Mucosa of rectum (tissue), 2 donors: Measurements from ENCODE around the gene TMEM79.
A peak's percentile ranks its signal among the peaks of the same experiment; 100 is the strongest.

Experiments
- H3K27ac ChIP-seq, 2 donors: one replicate each; pipeline ENCODE4 v1.7.0; 2013; ENCODE audit warnings: inconsistent platforms in 2 of 2, low read depth in 2 of 2, low read length in 2 of 2
- H3K27me3 ChIP-seq, 2 donors: one replicate each; pipeline ENCODE4 v1.7.0; 2013; ENCODE audit warnings: low read length in 2 of 2; ENCODE audit not compliant: control insufficient read depth in 2 of 2, insufficient read depth in 2 of 2
- H3K36me3 ChIP-seq, 2 donors: one replicate each; pipeline ENCODE4 v1.7.0; 2013; ENCODE audit warnings: low read length in 2 of 2; ENCODE audit not compliant: control insufficient read depth in 2 of 2, insufficient read depth in 2 of 2
- H3K4me1 ChIP-seq, 2 donors: one replicate each; pipeline ENCODE4 v1.7.0; 2013; ENCODE audit warnings: low read length in 2 of 2, mild to moderate bottlenecking in 1 of 2; ENCODE audit not compliant: control insufficient read depth in 2 of 2, insufficient read depth in 2 of 2
- H3K4me3 ChIP-seq, 2 donors: one replicate each; pipeline ENCODE4 v1.7.0; 2013; ENCODE audit warnings: low read length in 2 of 2
- H3K9ac ChIP-seq, 2 donors: one replicate each; pipeline ENCODE4 v1.7.0; 2013; ENCODE audit warnings: low read length in 2 of 2, low read depth in 1 of 2, mild to moderate bottlenecking in 1 of 2
- H3K9me3 ChIP-seq, 2 donors: one replicate each; pipeline ENCODE4 v1.7.0; 2013; ENCODE audit warnings: low read length in 2 of 2; ENCODE audit not compliant: control insufficient read depth in 2 of 2
- donor health status: healthy.
- donor health status: Normal muscosa, but diverticular disease.

Gene TMEM79

DNA sequence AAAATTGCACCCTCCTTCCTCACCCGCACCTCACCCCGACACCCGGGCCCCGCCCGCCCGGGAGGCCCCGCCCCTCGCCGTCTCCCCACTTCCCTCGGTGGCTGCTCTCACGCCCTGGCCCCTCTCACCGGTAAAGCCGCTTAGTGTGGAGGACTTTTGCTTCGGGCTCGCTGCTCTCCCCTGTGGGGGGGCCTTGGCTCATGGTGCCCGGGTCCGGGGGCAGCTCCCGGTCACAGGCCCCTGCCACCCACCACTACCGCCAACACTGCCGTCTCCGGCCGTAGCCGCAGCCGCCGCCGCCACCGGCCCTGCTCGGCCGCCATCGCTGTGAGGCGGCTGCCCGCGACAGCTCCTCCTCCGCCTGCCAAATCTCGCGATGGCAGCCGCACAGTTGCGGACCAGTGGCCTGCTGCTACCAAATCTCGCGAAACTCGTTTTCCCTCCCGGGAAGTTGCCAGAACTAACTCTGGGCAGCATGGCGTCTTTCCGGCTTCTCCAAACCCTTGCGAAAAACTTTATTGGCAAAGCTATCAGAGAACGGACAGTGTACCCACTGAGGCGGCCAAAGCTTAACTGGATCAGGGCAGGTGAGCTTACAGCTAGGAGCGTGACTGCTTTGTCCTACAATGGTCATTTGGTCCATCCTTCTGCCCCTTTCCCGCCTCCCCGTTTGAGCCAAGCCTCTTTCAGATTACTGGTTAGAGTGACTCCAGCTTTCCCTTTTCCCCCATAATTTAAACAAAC, 1.5 kb upstream of the TMEM79 start, which contains the start of gene SMG5:
Gene SMG5 (minus strand): TSS at position 347 of the 744 bp plus-strand sequence. CDS start 145 bp downstream, at position 202.
- peak within 1 kb of the TSS; percentile 95 to 99 for H3K4me3 ChIP-seq
- H3K27ac ChIP-seq = peak within 1 kb of the TSS; percentile 89 to 92
- no peaks in the 10 kb centered on the region for H3K27me3 ChIP-seq
- peaks cover 13 to 20% of the 10 kb centered on the region in 2 donors for H3K36me3 ChIP-seq
- no peaks in the 10 kb centered on the region for H3K9me3 ChIP-seq
- peaks cover 24 to 29% of the 10 kb centered on the region in 2 donors for H3K4me1 ChIP-seq
- peak within 1 kb of the TSS; percentile 89 to 90 for H3K9ac ChIP-seq

DNA sequence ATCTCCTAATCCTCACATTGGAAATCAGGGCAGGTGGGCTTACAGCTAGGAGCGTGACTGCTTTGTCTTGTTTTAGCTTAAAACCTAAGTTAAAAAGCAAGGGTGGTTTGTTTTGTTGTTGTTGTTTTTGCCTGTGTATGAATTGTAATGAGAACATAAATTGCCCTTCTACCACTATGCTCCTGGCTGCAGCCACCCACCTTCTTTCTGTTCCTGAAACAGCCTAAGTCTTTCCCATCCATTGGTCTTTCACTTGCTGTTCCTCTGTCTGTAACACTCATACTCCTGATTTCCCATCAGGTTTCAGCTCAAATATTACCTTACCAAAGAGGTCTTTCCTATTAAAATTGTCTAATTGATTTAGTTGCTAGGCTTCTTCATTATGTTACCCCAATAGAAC, 604 bp upstream of the TMEM79 start:
- no peaks in the 10 kb centered on the region for H3K27me3 ChIP-seq

DNA sequence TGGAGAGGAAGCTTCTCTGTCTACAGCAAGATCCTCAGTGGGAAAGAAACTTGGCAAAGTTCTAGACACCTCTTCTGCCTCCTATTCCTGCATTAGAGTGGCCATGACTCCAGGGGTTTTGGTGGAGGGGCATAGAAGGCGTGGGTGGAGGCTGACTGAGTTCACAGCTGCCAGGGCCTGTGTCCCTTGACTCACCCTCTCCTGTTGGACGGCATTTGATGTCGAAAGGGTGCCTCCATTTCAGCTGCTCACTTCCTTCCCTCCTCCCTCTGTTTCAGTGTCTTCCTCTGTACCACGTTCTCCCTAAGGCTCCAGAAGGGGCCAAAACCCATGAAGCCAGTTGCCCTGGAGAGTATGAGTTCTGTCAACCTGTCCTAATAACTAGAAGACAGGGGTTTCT, 632 bp downstream of the TMEM79 start:
- Histone ChIP-seq H3K4me1 (peaks cover 24 to 29% of the 10 kb centered on the region in 2 donors), H3K36me3 (peaks cover 0 to 12% of the 10 kb centered on the region in 2 donors), H3K9me3 (no peaks in the 10 kb centered on the region), H3K9ac (no peak overlapping the region), H3K4me3 (no peak overlapping the region), H3K27me3 (no peaks in the 10 kb centered on the region), H3K27ac (no peak overlapping the region)

More for the DNA sequence above, 604 bp upstream of the TMEM79 start:
- Histone ChIP-seq H3K4me3 (peak overlapping the region; percentile 95 to 99), H3K36me3 (peaks cover 5 to 14% of the 10 kb centered on the region in 2 donors), H3K9ac (peak overlapping the region; percentile 89 to 90), H3K4me1 (peaks cover 24 to 29% of the 10 kb centered on the region in 2 donors), H3K9me3 (no peaks in the 10 kb centered on the region), H3K27ac (no peak overlapping the region)

DNA sequence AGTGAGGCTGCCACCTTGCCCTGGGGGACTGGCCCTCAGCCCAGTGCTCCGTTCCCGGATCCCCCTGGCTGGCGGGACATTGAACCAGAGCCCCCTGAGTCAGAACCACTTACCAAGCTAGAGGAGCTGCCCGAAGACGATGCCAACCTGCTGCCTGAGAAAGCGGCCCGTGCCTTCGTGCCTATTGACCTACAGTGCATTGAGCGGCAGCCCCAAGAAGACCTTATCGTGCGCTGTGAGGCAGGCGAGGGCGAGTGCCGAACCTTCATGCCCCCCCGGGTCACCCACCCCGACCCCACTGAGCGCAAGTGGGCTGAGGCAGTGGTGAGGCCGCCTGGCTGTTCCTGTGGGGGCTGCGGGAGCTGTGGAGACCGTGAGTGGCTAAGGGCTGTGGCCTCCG, 1.3 kb downstream of the TMEM79 start:
- no peak overlapping the region for H3K27ac ChIP-seq
- H3K4me1 ChIP-seq = peaks cover 24 to 29% of the 10 kb centered on the region in 2 donors
- H3K4me3 ChIP-seq = no peak overlapping the region
- H3K9me3 ChIP-seq = no peaks in the 10 kb centered on the region
- H3K36me3 ChIP-seq = peaks cover 0 to 7% of the 10 kb centered on the region in 2 donors
- H3K9ac ChIP-seq = no peak overlapping the region
- no peaks in the 10 kb centered on the region for H3K27me3 ChIP-seq

DNA sequence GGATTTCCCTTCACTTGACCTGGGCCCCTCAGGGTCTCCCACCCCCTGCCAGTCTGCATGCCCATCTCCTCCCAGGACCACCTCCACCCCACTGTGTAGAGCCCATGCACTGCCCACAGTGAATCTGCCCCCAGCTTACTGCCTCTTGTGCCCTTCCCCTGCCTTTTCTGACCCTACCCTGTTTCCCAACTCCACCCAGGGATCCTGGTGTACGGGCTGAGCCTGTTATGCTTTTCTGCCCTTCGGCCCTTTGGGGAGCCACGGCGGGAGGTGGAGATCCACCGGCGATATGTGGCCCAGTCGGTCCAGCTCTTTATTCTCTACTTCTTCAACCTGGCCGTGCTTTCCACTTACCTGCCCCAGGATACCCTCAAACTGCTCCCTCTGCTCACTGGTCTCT, 1.9 kb downstream of the TMEM79 start:
- peaks cover 23 to 29% of the 10 kb centered on the region in 2 donors for H3K4me1 ChIP-seq
- peaks cover 0 to 6% of the 10 kb centered on the region in 2 donors for H3K36me3 ChIP-seq
- no peak overlapping the region for H3K4me3 ChIP-seq
- no peak overlapping the region for H3K9ac ChIP-seq
- no peaks in the 10 kb centered on the region for H3K27me3 ChIP-seq
- H3K27ac ChIP-seq = no peak overlapping the region
- no peaks in the 10 kb centered on the region for H3K9me3 ChIP-seq

DNA sequence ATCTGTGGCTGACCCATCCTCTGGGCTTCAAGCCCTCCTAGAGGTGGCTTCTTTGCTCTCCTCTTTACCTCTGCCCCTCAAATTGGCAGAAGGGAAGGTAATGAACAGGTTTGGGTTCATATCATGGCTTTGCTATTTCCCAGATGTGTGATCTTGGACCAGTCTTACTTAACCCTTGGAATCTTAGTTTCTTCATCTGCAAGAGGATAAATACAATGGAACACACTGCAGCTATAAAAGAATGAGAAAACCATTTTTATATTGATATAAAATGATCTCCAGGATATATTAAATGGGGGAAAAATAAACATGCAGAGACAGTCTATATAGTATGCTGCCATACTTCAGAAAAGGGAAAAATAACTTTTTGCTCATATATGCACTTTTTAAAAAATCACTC, 5.7 kb downstream of the TMEM79 start:
- Histone ChIP-seq H3K27me3 (no peaks in the 10 kb centered on the region), H3K4me1 (peaks cover 3 to 10% of the 10 kb centered on the region in 2 donors), H3K27ac (no peak overlapping the region), H3K36me3 (peaks cover 6 to 9% of the 10 kb centered on the region in 2 donors), H3K9ac (no peak overlapping the region), H3K4me3 (no peak overlapping the region), H3K9me3 (no peaks in the 10 kb centered on the region)

DNA sequence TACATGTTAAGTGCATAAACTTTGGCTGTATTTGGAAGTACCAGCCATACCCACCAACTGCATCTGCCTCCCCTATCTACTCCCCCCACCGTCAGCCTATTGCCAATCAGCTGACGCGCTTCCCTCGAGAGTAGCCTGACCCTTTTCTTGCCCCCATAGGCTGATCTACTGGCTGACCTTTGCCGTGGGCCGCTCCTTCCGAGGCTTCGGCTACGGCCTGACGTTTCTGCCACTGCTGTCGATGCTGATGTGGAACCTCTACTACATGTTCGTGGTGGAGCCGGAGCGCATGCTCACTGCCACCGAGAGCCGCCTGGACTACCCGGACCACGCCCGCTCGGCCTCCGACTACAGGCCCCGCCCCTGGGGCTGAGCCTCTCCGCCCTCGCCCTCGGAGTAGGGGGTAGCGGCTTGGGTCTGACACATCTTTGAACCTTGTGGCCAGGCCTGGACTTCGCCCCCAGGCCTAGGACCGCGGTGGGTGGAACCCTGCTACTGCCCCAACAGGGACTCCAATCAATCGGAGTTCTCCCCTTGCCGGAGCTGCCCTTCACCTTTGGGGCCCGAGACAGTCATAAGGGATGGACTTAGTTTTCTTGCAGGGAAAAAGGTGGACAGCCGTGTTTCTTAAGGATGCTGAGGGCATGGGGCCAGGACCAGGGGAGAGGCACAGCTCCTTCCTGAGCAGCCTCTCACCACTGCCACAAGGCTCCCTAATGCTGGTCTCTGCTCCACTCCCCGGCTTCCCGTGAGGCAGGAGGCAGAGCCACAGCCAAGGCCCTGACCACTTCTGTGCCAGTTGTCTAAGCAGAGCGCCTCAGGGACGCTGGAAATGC, 7.3 kb downstream of the TMEM79 start:
- Histone ChIP-seq H3K36me3 (peaks cover 6 to 9% of the 10 kb centered on the region in 2 donors), H3K27ac (peak overlapping the region; percentile 46 to 61), H3K9ac (peak overlapping the region; percentile 57 to 81), H3K27me3 (no peaks in the 10 kb centered on the region), H3K4me1 (peaks cover 14% of the 10 kb centered on the region in 2 donors), H3K4me3 (peak overlapping the region; percentile 51 to 82), H3K9me3 (no peaks in the 10 kb centered on the region)

DNA sequence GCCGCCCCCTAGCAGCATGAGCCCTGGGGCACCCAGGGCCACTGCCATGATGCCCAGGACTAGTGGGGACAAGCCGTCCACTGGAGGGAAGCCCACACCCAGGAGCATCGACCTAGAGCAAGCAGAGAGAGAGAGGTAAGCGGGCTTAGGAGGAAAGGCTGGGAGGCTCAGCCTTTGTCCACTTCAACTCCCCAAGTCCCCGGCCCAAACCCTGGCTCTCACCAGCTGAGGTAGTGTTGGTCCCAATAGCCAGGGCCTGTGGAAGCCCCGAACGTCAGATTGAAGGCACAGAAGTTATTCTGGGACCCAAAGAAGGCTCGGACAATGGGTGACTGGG, 8.9 kb downstream of the TMEM79 start:
- H3K4me3 ChIP-seq = no peak overlapping the region
- no peak overlapping the region for H3K9ac ChIP-seq
- no peaks in the 10 kb centered on the region for H3K27me3 ChIP-seq
- peaks cover 14% of the 10 kb centered on the region in 2 donors for H3K4me1 ChIP-seq
- H3K36me3 ChIP-seq = peaks cover 6 to 9% of the 10 kb centered on the region in 2 donors
- no peaks in the 10 kb centered on the region for H3K9me3 ChIP-seq
- no peak overlapping the region for H3K27ac ChIP-seq

DNA sequence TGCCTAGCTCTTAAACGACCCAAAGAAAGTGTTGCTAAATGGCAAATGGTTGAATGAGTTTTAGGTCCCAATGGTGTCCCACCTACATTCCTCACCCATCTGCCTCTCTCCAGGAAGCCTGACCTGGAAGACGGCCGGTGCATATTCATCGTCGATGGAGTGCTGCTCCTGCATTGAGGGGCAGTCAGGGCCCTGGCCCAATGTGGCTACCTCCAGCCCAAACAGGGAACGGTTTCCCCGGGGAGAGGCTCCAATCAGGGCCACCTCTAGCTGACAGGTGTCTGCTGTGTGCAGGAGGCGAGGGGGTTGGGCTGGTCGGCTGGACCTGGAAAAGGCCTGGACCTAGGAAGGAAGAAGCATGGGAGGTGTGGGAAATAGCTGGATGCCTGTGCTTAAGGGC, 9.8 kb downstream of the TMEM79 start:
- H3K4me1 ChIP-seq = peaks cover 14% of the 10 kb centered on the region in 2 donors

DNA sequence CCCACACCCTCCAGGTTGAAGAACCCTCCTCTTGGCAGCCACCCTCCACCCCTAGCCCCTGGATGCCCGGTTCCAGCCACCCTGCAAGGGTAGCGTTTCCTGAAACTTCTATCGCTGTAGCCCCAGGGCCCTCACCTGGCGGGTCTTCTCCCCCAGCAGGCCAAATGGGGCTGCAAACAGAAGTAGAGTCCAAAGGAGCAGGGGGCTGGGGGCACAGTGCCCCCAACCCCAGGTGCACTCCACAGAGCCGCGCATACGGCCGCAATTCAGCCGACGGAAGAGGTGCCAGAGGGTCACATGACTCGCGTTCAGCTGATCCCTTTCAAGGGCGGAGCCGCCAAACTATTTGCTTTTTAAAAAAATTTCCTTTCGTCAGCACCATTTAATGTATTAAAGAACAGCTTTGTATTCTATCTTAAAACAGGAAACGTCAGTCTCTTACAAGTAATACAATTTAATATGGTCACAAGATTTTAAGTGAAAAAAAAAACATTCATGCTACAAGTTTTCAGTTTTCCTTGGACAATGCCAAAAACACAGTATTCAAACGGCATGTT, 11.3 kb downstream of the TMEM79 start, which contains the start of gene GLMP:
Gene GLMP (minus strand): TSS at position 289 of the 557 bp plus-strand sequence. CDS start 34 bp downstream, at position 255.
- H3K9me3 ChIP-seq = no peaks in the 10 kb centered on the region
- H3K4me3 ChIP-seq = peak within 1 kb of the TSS; percentile 75 to 90
- H3K36me3 ChIP-seq = peaks cover 0 to 9% of the 10 kb centered on the region in 2 donors
- H3K9ac ChIP-seq = peak within 1 kb of the TSS; percentile 81 to 88
- H3K27me3 ChIP-seq = no peaks in the 10 kb centered on the region
- peaks cover 14% of the 10 kb centered on the region in 2 donors for H3K4me1 ChIP-seq
- H3K27ac ChIP-seq = no peak within 1 kb of the TSS

More for the DNA sequence above, 9.8 kb downstream of the TMEM79 start:
- Histone ChIP-seq H3K27me3 (no peaks in the 10 kb centered on the region), H3K4me3 (no peak overlapping the region), H3K27ac (no peak overlapping the region), H3K9me3 (no peaks in the 10 kb centered on the region), H3K36me3 (peaks cover under 1 to 9% of the 10 kb centered on the region in 2 donors), H3K9ac (no peak overlapping the region)
